Renal pelvis (tissue), 4 donors: ENCODE data around the gene VEPH1. TPM values are rescaled to one million over a fixed set of nuclear protein-coding genes. Genes with fewer than 3 reads are reported as not detected.

Experiments used
- DNase-seq: peaks from one replicate; pipeline ENCODE4 v3.0.0-alpha.2; 2013
- polyA plus RNA-seq, 3 donors: library from polyadenylated mRNA; unstranded; fragments of 120-200 nt; gene quantifications; one replicate each; pipeline ENCODE4 v1.2.1, GENCODE V29; 2013; ENCODE audit not compliant: insufficient read length in 3 of 3

Gene VEPH1
- polyA plus RNA-seq, 3 donors = 46.2 to 58.5 (median 48.9) TPM

- no peak for DNase-seq
These were observed 278.2 kb downstream of the VEPH1 start for GRCh38 chr3:157225001-157225400.

GRCh38 chr3:157220883-157221282 is 282.3 kb downstream of the VEPH1 start:
- no peak for DNase-seq

GRCh38 chr3:157220211-157220610 is 283.0 kb downstream of the VEPH1 start:
- DNase-seq = no peak

GRCh38 chr3:157219215-157219614 is 284.0 kb downstream of the VEPH1 start:
- DNase-seq = no peak

Other genes with a start within 250 kb of the VEPH1 start
- 1 to 10 TPM; 2.7 to 6.3 (median 3.3) TPM for gene PTX3, start 66.6 kb downstream of the VEPH1 start, polyA plus RNA-seq